ENCODE results near the gene SPOCD1. TPM values are rescaled to one million over a fixed set of nuclear protein-coding genes. Genes with fewer than 3 reads are reported as not detected.

SPOCD1 gene
- total RNA-seq, 1 donor from 2014 or later = 30.7 TPM

DNA sequence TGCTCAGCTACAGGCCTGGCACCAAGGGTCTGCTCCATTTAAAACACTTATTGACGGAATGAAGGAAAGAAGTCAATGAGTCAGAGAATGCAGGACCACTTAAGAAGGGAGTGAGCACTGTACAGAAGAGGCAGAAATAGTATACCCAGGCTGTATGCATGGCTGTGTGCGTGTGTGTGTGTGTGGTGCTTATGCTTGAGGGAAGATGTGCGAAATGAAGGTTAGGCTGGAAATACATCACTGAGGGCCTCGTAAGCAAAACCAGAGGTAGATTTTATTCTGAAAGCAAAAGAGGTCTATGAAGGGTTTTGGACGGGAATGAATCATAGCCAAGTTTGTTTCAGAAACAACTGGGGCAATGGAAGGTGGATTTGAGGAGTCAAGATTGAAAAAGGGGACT is 42.0 kb downstream of the SPOCD1 start:
- Histone ChIP-seq H3K36me3 (no peaks in the 10 kb centered on the region), H3K9me3 (no peaks in the 10 kb centered on the region), H3K4me1 (peaks cover 7 to 12% of the 10 kb centered on the region in 2 donors), H3K27ac (no peak overlapping the region), H3K27me3 (peaks cover 15% of the 10 kb centered on the region), H3K4me3 (no peak overlapping the region)
- intact Hi-C loops (cut with DNase I) = no loop called here
- no peak for DNase-seq (ENCODE audit: low spot score in 2 of 2)
- TF ChIP-seq, protein P1, sequence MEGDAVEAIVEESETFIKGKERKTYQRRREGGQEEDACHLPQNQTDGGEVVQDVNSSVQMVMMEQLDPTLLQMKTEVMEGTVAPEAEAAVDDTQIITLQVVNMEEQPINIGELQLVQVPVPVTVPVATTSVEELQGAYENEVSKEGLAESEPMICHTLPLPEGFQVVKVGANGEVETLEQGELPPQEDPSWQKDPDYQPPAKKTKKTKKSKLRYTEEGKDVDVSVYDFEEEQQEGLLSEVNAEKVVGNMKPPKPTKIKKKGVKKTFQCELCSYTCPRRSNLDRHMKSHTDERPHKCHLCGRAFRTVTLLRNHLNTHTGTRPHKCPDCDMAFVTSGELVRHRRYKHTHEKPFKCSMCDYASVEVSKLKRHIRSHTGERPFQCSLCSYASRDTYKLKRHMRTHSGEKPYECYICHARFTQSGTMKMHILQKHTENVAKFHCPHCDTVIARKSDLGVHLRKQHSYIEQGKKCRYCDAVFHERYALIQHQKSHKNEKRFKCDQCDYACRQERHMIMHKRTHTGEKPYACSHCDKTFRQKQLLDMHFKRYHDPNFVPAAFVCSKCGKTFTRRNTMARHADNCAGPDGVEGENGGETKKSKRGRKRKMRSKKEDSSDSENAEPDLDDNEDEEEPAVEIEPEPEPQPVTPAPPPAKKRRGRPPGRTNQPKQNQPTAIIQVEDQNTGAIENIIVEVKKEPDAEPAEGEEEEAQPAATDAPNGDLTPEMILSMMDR (IDR thresholded peaks at IDR 0.05) = no peak

DNA sequence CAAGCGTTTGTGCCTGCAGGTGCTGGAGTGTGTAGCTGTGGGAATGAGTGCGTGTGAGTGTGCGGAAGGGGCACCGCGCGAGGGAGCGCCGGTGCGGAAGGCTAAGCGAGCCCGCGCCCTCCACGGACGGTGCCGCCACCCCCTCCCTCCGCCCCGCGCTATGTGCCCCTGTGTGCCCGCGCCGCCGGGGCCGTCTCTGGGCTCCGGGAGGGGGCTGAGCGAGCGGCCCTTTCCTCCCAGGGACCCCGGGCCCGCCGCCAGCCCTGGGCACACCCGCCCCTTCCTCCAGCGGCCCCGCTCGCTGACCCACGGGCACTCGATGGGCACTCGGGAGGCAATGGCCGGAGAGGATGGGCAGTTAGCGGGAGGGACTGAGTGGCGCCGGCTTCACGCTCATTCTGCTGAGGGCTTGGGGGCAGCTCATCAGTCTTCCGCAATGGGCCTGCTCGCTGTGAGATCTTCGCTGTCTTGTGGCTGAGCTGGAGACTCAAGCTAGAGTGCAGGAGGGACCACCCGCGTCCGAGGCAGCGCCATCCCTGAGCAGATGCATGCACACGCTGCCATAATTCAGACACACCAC is 43.1 kb downstream of the SPOCD1 start:
- Histone ChIP-seq H3K4me1 (peaks cover 7 to 12% of the 10 kb centered on the region in 2 donors), H3K27me3 (peaks cover 15% of the 10 kb centered on the region), H3K36me3 (no peaks in the 10 kb centered on the region), H3K9me3 (no peaks in the 10 kb centered on the region), H3K4me3 (peak overlapping the region; percentile 43), H3K27ac (no peak overlapping the region)
- TF ChIP-seq, protein P1 (IDR thresholded peaks at IDR 0.05) = no peak
- DNase-seq (ENCODE audit: low spot score in 2 of 2) = no peak
- intact Hi-C loops (cut with DNase I) = no loop called here

DNA sequence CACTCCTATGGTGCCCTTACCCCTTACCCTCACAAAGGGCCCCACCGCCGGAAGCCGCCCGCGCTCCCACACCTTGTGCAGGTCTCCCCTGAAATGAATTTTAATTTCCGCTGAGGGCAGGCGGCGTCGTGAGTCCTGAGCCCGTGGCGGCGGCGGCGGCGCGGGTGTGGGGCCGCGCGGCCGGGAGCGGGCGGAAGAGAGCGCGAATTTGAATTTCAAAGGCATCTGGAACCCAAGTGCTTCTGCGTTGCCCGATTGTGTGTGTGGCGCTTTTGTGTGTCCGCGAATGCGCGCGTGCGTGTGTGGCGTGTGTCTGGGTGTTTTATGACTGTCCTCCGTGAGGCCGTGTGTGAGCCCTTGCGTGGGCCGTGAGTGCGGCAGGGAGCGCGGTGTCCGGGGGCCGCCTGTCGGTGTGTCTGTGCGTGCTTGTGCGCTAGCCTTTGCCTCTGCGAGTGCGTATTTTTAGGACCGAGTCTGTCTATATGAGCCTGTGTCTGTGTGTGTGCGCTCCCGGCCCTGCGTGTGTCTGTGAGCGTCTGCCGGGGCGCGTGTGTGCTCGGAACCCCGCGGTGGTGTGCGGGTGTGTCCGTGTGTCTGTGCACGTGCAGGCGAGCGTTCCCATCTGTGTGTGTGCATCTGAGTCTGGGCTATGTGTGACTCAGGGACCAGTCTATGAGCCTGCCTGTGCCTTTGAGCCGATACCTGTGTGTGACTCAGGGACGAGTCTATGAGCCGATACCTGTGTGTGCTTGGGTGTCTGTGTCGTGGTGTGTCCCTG is 43.7 kb downstream of the SPOCD1 start:
- H3K27ac ChIP-seq = no peak overlapping the region
- no peak for DNase-seq (ENCODE audit: low spot score in 2 of 2)
- peak overlapping the region; percentile 43 for H3K4me3 ChIP-seq
- peaks cover 7 to 12% of the 10 kb centered on the region in 2 donors for H3K4me1 ChIP-seq
- no peaks in the 10 kb centered on the region for H3K36me3 ChIP-seq
- H3K9me3 ChIP-seq = no peaks in the 10 kb centered on the region
- intact Hi-C loops (cut with DNase I) = no loop called here
- TF ChIP-seq, protein P1 (IDR thresholded peaks at IDR 0.05) = no peak
- peaks cover 15% of the 10 kb centered on the region for H3K27me3 ChIP-seq

DNA sequence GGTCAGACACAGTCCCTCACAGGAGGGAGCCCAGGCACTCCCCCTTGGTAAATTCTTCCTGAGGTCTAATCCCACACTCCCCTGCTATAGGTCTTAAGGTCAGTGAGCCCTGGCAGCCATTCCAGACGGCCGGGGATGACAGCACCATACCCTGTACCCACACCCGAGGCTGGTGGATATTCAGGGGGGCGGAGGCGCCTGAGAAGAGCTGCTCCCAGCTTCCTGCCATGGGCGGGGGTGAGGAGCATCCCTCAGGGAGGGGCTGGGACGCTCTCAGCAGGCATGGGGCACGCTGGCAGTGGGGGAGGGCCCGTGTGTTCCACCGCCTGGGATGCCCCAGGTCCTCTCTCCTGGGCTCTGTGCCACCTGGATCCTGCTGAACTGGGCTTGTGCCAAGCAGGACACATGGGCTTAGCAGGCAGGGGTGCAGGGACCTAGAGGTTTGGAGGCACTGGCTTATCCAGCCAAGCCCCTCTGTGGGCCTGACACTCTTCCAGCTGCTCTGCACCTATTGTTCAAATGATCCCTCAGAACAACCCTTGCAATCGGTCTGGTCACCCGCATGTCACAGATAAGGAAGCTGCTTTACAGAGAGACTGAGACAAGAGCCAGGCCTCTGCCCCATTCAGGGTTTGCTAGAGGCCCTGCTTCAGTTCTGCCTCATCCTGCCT is 46.0 kb downstream of the SPOCD1 start:
- Histone ChIP-seq H3K27ac (no peak overlapping the region), H3K36me3 (no peaks in the 10 kb centered on the region), H3K4me1 (peaks cover 7 to 12% of the 10 kb centered on the region in 2 donors), H3K9me3 (no peaks in the 10 kb centered on the region), H3K4me3 (no peak overlapping the region), H3K27me3 (peaks cover 15% of the 10 kb centered on the region)
- TF ChIP-seq, protein P1 (IDR thresholded peaks at IDR 0.05) = no peak
- no peak for DNase-seq (ENCODE audit: low spot score in 2 of 2)
- intact Hi-C loops (cut with DNase I) = no loop called here

DNA sequence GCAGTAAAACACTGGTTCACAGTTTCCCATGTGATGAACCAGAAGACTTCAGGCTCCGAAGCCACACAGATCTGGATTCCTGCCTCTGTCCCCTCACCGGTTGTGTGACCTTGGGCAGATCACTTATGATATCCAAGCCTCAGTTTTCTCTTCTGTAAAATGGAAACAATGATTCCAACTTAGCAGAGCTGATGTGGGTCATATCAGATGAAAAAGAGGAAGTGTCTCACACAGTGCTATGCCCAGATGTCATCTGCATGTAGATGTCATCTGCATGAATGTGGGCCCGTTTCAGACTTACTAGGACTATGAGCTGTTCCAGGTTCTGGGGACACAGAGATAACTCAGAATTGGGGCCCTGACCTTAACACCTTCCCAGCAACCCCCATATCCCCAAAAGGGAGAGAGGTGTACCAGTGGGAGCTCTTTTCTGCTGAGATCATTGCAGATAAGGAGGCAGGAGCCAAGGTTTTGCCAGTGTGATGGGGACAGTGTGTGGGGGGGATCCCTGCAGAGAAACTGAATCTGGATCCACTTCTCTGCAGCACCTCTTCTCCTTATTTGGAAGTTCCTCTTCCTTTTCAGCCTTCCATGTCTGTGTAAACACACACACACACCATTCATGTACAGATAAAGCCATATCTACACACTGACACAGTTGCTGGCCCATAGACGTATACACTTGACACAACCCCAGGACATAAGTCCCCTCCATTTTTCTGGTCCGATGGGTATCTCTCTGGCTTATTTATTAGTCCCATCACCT is 46.7 kb downstream of the SPOCD1 start:
- Histone ChIP-seq H3K36me3 (no peaks in the 10 kb centered on the region), H3K27ac (no peak overlapping the region), H3K4me3 (no peak overlapping the region), H3K27me3 (peaks cover 11% of the 10 kb centered on the region), H3K9me3 (no peaks in the 10 kb centered on the region), H3K4me1 (peaks cover 7 to 15% of the 10 kb centered on the region in 2 donors)
- DNase-seq (ENCODE audit: low spot score in 2 of 2) = no peak
- intact Hi-C loops (cut with DNase I) = no loop called here
- TF ChIP-seq, protein P1 (IDR thresholded peaks at IDR 0.05) = no peak
